GM11168 (cell line): Measurements from ENCODE around the gene CDK5R1.

ENCODE experiments used
- in situ Hi-C: fragments of 300-500 bp; cut with MboI; formaldehyde crosslinking; loops from one replicate; pipeline ENCODE4 v1.12.0; 2022; ENCODE audit warnings: low sequenced_read_pairs; ENCODE audit not compliant: unreplicated experiment

CDK5R1 gene

DNA sequence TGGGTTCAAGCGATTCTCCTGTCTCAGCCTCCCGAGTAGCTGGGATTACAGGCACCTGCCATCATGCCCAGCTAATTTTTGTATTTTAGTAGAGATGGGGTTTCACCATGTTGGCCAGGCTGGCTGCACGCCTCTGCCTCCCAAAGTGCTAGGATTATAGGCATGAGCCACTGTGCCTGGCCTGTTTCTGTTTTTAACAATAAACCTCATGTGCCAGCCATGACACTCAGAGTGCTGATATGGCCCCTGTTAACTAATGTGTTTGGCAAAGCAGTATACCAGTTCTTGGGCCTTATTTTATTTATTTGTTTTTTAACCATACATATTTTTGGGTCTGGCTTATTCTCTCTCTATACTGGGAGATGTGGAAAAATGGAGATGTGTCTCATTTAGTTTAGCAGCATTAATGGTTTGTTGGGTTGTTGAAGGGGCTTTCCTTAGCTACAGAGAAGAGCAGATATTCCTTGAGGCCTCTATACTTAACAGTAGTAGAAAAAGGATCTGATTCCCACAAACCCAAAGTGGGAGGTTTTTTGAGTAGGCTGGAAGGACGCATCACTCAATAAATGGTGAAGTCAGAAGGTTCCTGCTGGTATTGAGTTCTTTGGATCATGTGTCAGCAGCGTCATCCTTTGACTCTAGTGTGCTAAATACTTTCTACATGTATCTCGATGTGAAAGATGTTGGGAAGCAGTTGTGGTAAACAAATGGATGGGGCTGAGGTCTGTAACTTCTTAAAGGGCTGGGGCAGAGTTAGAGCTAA lies 16.2 kb upstream of the CDK5R1 start:
- in situ Hi-C loops, result loop anchor here (10.0 kb wide), 1 partner anchor 134 kb away; no protein-coding TSS in a partner anchor

- in situ Hi-C loops, result loop anchor here (10.0 kb wide), 1 partner anchor 133 kb away; no protein-coding TSS in a partner anchor
Observed at GRCh38 chr17:32471652-32472051, 15.1 kb upstream of the CDK5R1 start.

GRCh38 chr17:32475258-32475657 lies 11.5 kb upstream of the CDK5R1 start:
- in situ Hi-C loops, result loop anchor here (10.0 to 25.0 kb wide), 2 partner anchors 130 to 287 kb away; no protein-coding TSS in a partner anchor

DNA sequence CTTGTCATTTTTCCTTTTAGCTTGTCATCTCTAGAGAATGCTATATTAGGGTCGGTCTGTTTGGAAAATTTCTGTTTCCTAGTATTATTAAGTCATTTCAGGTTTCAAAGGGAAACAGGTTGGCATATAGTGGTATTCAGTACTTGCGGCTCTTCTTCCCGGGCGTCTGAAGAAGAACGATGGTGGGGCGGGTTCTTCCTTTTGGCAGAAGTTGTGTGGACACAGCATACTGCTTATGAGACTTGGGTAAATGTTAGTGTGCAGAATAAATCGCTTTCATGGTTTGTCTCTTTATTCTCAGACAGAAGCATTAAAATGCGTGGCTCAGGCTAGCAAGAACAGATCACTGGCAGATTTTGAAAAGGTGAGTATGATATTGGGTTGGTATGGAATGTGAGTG lies 9.6 kb upstream of the CDK5R1 start:
- in situ Hi-C loops, result loop anchor here (10.0 to 25.0 kb wide), 2 partner anchors 128 to 285 kb away; no protein-coding TSS in a partner anchor

DNA sequence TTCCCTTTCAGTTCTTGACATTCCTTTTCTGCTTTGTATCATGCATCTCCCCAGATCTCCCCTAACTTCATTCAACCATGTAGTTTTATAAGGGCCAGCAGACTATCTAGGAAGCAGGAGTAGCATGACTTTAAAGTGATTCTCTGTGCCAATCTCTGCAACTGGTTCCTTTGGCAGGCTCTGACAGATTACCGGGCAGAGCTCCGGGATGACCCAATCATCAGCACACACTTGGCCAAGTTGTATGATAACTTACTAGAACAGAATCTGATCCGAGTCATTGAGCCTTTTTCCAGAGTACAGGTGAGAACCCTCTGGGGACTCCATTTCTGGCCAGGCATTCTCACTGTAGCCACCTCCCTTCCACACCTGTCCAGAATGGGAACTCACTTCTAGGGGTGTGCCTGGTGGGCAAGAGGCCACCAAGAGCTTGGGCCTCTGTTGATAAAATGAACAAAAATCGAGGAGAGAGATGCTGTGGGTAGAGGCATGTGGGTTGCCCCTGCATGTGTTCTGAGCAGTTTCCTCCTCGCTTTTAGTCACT lies 7.6 kb upstream of the CDK5R1 start:
- in situ Hi-C loops, result loop anchor here (10.0 to 25.0 kb wide), 2 partner anchors 126 to 283 kb away; no protein-coding TSS in a partner anchor

DNA sequence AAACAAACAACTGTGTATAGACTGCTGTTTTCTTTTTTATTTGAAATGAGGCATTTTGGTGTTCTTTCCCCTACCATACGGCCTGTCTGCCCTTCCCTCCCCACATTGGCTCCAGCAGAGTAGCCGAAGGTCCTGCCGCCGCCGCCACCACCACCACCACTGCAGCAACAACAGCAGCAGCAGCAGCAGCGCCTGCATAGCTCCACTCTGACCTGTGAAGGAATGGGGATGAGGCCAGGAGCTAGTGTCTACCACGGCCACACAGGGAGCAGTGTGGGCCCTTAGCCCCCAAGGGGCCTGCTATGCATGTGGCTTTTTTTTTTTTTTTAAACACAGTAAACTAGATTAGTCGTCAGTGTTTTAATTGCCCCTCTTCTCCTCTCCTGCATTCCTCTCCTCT lies 5.6 kb upstream of the CDK5R1 start:
- in situ Hi-C loops, result loop anchor here (25.0 kb wide), 1 partner anchor 281 kb away; no protein-coding TSS in a partner anchor

- in situ Hi-C loops, result loop anchor here (25.0 kb wide), 1 partner anchor 280 kb away; no protein-coding TSS in a partner anchor
Observed at GRCh38 chr17:32482568-32483320, 4.0 kb upstream of the CDK5R1 start.

GRCh38 chr17:32483451-32484019 lies 3.3 kb upstream of the CDK5R1 start:
- in situ Hi-C loops, result loop anchor here (25.0 kb wide), 1 partner anchor 279 kb away; no protein-coding TSS in a partner anchor

- in situ Hi-C loops, result loop anchor here (25.0 kb wide), 1 partner anchor 278 kb away; no protein-coding TSS in a partner anchor
Observed at GRCh38 chr17:32484041-32484461, 2.7 kb upstream of the CDK5R1 start.

- in situ Hi-C loops, result loop anchor here (5.0 to 25.0 kb wide), 2 partner anchors 48 to 278 kb away; no protein-coding TSS in a partner anchor
Observed at GRCh38 chr17:32484628-32485027, 2.2 kb upstream of the CDK5R1 start.

- in situ Hi-C loops, result loop anchor here (5.0 to 25.0 kb wide), 2 partner anchors 47 to 277 kb away; no protein-coding TSS in a partner anchor
Observed at GRCh38 chr17:32485261-32486110, 1.3 kb upstream of the CDK5R1 start.

- in situ Hi-C loops, result loop anchor here (5.0 to 25.0 kb wide), 2 partner anchors 46 to 276 kb away; no protein-coding TSS in a partner anchor
Observed at GRCh38 chr17:32486111-32486700, 587 bp upstream of the CDK5R1 start.

DNA sequence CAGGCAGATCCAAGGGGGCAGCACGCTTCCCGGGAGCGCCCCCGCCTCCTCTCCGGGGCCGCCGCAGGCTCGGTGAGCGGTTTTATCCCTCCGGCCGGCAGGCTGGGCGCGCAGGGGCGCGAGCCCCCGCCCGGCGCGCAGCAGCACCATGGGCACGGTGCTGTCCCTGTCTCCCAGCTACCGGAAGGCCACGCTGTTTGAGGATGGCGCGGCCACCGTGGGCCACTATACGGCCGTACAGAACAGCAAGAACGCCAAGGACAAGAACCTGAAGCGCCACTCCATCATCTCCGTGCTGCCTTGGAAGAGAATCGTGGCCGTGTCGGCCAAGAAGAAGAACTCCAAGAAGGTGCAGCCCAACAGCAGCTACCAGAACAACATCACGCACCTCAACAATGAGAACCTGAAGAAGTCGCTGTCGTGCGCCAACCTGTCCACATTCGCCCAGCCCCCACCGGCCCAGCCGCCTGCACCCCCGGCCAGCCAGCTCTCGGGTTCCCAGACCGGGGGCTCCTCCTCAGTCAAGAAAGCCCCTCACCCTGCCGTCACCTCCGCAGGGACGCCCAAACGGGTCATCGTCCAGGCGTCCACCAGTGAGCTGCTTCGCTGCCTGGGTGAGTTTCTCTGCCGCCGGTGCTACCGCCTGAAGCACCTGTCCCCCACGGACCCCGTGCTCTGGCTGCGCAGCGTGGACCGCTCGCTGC lies 832 bp downstream of the CDK5R1 start:
- in situ Hi-C loops, result loop anchor here (5.0 to 25.0 kb wide), 2 partner anchors 45 to 275 kb away; no protein-coding TSS in a partner anchor

DNA sequence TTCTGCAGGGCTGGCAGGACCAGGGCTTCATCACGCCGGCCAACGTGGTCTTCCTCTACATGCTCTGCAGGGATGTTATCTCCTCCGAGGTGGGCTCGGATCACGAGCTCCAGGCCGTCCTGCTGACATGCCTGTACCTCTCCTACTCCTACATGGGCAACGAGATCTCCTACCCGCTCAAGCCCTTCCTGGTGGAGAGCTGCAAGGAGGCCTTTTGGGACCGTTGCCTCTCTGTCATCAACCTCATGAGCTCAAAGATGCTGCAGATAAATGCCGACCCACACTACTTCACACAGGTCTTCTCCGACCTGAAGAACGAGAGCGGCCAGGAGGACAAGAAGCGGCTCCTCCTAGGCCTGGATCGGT lies 1.4 kb downstream of the CDK5R1 start:
- in situ Hi-C loops, result loop anchor here (5.0 to 25.0 kb wide), 2 partner anchors 44 to 274 kb away; no protein-coding TSS in a partner anchor

DNA sequence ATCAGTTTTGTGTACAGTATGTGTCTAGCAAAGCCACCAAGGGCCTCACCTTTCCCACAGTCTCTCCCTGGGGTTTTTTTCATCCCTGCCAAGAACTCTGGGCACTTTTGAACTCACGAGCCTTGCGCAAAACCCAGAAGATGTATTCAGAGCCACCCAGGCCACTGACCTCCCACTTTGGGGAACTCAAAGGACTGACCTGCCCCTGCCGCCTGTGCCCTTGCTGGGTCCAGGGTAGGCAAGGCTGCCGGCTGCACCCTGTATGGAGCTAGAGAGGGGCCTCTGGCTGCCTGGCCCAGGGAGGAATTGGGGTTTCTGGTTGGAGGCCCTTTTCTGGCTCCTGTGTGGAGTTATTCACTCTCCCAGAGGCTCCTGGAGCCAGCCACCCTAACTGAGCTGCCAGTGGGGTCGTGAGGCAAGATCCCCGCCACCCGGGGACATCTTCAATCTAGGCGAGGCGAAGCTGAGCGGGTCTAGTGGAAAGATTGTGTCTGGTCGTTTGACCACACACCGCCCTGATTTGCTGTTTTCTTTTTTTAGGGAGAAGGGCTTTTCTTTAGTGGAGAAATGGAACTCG lies 1.9 kb downstream of the CDK5R1 start:
- in situ Hi-C loops, result loop anchor here (5.0 to 25.0 kb wide), 2 partner anchors 44 to 274 kb away; no protein-coding TSS in a partner anchor

DNA sequence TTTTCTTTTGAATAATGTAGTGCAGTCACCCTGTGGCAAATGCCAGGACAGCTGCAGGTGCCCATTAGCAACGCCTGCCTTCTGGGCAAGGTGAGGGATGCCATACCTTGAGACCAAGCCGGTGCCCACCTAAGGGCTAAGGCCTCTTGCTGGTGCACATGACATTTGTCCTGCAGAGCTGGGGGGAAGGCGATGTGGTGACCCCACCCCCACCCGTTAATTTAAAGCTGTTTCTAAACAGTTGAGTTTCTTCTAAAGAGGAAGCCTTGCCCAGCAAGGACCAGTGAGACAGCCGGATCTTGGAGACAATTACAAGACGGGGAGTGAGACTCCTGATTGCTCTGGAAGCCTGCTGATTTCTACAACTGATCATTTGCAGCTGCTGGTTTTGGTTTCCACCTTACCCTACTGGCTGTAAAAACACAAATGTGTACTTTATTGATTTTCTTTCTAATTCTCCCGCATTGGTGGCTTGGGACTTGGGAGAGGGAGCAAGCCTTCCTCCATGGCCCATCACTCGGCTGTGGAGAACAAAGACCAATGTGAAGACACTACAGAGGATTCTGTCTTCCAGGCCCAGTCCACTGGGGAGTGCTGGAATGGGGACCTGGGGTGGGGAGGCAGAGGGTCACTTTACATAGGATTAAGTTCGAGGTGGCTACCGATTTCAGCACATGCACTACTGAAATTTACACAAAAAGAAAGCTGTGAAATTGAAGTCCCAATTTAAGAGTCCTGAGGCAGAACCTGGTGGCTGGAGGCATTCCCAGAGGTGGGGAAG lies 2.7 kb downstream of the CDK5R1 start:
- in situ Hi-C loops, result loop anchor here (5.0 to 25.0 kb wide), 2 partner anchors 43 to 273 kb away; no protein-coding TSS in a partner anchor

DNA sequence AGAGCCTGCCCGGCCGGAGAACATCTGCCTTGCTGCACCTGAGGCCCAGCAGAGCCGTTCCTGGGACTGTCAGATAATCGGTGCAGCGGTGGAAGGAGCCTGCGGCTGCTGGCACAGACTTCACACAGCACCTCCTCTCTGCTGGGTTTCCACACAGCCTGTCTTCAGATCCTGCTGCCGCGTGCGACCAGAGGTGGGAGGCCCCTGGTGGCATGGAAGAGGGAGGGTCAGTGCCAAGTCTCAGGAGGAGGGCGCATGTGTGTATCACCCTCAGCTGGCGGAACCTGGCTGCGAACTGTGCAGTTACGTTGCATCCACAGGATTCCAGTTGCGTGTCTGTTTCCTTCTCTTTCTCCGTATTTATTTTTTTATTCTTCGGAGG lies 3.3 kb downstream of the CDK5R1 start:
- in situ Hi-C loops, result loop anchor here (25.0 kb wide), 1 partner anchor 272 kb away; no protein-coding TSS in a partner anchor
